Fibroblast of lung (primary cell): Measurements from ENCODE around the gene BLOC1S4. TPM values are rescaled to one million over a fixed set of nuclear protein-coding genes. Genes with fewer than 3 reads are reported as not detected.

Source experiments
- DNase-seq, 2 donors: peaks; one replicate each; pipeline versions ENCODE4 v3.0.0 to v3.0.0-alpha.2; 2010; ENCODE audit warnings: low read depth in 2 of 2
- H2AFZ ChIP-seq: 2 replicates; pipeline ENCODE4 v1.5.1; 2012; ENCODE audit warnings: low read length, control low read depth, inconsistent platforms
- H3K27ac ChIP-seq: 2 replicates; pipeline ENCODE4 v1.5.1; 2011; ENCODE audit warnings: low read length, control low read depth; ENCODE audit not compliant: insufficient read depth
- H3K27me3 ChIP-seq: 2 replicates; pipeline ENCODE4 v1.5.1; 2011; ENCODE audit warnings: mild to moderate bottlenecking, low read length; ENCODE audit not compliant: control insufficient read depth, insufficient read depth
- H3K36me3 ChIP-seq: 2 replicates; pipeline ENCODE4 v1.5.1; 2011; ENCODE audit warnings: low read length; ENCODE audit not compliant: control insufficient read depth, insufficient read depth
- H3K4me1 ChIP-seq: 2 replicates; pipeline ENCODE4 v1.5.1; 2011; ENCODE audit warnings: low read length; ENCODE audit not compliant: control insufficient read depth, insufficient read depth; ENCODE audit errors: extremely low read depth
- H3K4me2 ChIP-seq: 2 replicates; pipeline ENCODE4 v1.5.1; 2011; ENCODE audit warnings: low read length, control low read depth; ENCODE audit not compliant: insufficient read depth; ENCODE audit errors: extremely low read depth
- H3K4me3 ChIP-seq, 4 experiments: fragments of 200-600 bp in 1 of 4; sonication (generic) in 1 of 4; replicated peaks in 1 of 4; 2 replicates each; pipeline ENCODE4 v1.5.1; 2011 to 2016; ENCODE audit warnings: low read length in 4 of 4, low read depth in 3 of 4, mild to moderate bottlenecking in 3 of 4, control low read depth in 2 of 4, inconsistent platforms in 1 of 4, mixed read lengths in 1 of 4; ENCODE audit not compliant: insufficient read depth in 1 of 4; ENCODE audit errors: control extremely low read depth in 1 of 4
- H3K79me2 ChIP-seq: 2 replicates; pipeline ENCODE4 v1.5.1; 2012; ENCODE audit warnings: mild to moderate bottlenecking, low read length, inconsistent platforms; ENCODE audit not compliant: control insufficient read depth, insufficient read depth
- H3K9ac ChIP-seq: 2 replicates; pipeline ENCODE4 v1.5.1; 2011; ENCODE audit warnings: mild to moderate bottlenecking, low read length, control low read depth; ENCODE audit not compliant: insufficient read depth
- H3K9me3 ChIP-seq: 2 replicates; pipeline ENCODE4 v1.5.1; 2012; ENCODE audit warnings: low read depth, low read length; ENCODE audit not compliant: control insufficient read depth, insufficient read depth
- H4K20me1 ChIP-seq: 2 replicates; pipeline ENCODE4 v1.5.1; 2011; ENCODE audit warnings: low read length; ENCODE audit not compliant: control insufficient read depth, insufficient read depth; ENCODE audit errors: extremely low read depth
- EZH2 ChIP-seq: IDR thresholded peaks from 2 replicates; pipeline ENCODE4 v1.5.1; 2012; ENCODE audit warnings: low read length, control low read depth, mild to moderate bottlenecking; ENCODE audit errors: missing control alignments
- polyA plus RNA-seq, 2 donors: library from polyadenylated mRNA; depleted of rRNA in 1 of 2; stranded (reverse) in 1 of 2; unstranded in 1 of 2; fragments of >200 nt; gene quantifications; 2 replicates each; pipeline ENCODE4 v1.2.1, GENCODE V29; 2011 to 2012; ENCODE audit warnings: missing spikeins in 1 of 2
- total RNA-seq: library from RNA; depleted of rRNA; stranded (reverse); fragments of >200 nt; gene quantifications from 2 replicates; pipeline ENCODE4 v1.2.1, GENCODE V29; 2014
- TF ChIP-seq, protein P1 (sequence below), 2 donors: IDR thresholded peaks in 1 of 2; conservative IDR thresholded peaks in 1 of 2; 1 replicate in 1 of 2; 2 replicates in 1 of 2; pipeline ENCODE4 v1.5.1; 2011 to 2012; ENCODE audit warnings: low read length in 2 of 2, control low read depth in 1 of 2, inconsistent platforms in 1 of 2, low read depth in 1 of 2, mild to moderate bottlenecking in 1 of 2

BLOC1S4 gene
- total and polyA plus RNA-seq, 2 donors (not counting 1 experiment from before 2014, with no cell fraction given) = 12.2 to 13.5 TPM

DNA sequence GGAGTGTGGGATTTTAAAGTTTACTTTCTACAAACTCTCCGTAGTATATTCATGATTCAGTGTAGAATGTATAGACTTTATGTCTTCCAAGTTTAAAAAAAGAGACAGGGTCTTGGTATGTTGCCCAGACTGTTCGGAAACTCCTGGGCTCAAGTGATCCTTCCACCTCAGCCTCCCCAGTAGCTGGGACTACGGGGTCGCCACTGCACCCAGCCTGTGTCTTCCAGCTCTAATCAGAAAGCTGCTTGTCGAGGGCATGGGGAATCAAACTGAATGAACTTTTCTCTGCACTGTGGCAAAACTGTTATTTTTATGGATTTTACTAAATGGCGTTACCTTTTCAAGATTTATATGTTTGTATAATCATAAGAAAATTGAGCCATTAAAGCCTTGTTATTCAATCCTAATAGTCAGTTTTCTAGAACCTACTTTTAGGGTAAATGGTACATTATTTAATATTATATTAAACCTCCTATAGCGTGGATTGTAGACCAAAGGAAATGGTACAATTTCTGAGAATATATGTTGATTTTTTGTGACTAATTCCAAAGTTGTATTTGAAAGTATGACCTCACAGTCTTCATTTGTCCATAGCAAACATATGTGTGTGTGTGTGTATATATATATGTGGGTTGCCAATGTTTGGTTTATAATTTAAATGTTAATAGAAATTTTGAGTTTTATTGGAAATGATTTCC, 1.1 kb downstream of the BLOC1S4 start:
- peak overlapping the region; percentile 77 for H3K9ac ChIP-seq
- peak overlapping the region; percentile 81 for H3K27ac ChIP-seq
- no peak for TF ChIP-seq EZH2
- TF ChIP-seq, protein P1, sequence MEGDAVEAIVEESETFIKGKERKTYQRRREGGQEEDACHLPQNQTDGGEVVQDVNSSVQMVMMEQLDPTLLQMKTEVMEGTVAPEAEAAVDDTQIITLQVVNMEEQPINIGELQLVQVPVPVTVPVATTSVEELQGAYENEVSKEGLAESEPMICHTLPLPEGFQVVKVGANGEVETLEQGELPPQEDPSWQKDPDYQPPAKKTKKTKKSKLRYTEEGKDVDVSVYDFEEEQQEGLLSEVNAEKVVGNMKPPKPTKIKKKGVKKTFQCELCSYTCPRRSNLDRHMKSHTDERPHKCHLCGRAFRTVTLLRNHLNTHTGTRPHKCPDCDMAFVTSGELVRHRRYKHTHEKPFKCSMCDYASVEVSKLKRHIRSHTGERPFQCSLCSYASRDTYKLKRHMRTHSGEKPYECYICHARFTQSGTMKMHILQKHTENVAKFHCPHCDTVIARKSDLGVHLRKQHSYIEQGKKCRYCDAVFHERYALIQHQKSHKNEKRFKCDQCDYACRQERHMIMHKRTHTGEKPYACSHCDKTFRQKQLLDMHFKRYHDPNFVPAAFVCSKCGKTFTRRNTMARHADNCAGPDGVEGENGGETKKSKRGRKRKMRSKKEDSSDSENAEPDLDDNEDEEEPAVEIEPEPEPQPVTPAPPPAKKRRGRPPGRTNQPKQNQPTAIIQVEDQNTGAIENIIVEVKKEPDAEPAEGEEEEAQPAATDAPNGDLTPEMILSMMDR (conservative IDR thresholded peaks at IDR 0.05 in 1 of 2, IDR thresholded peaks at IDR 0.05 in 1 of 2; ENCODE audit: low read depth in 1 of 2, low read length in 2 of 2) = no peak
- H3K4me3 ChIP-seq = peak overlapping the region; percentile 70 to 88 (median 80)
- no peaks in the 10 kb centered on the region for H3K4me1 ChIP-seq
- H2AFZ ChIP-seq = no peak overlapping the region
- peak overlapping the region; percentile 87 for H3K4me2 ChIP-seq
- H3K79me2 ChIP-seq = peaks cover 17% of the 10 kb centered on the region
- H3K9me3 ChIP-seq = no peaks in the 10 kb centered on the region
- no peaks in the 10 kb centered on the region for H4K20me1 ChIP-seq
- DNase-seq = no peak
- H3K27me3 ChIP-seq = no peaks in the 10 kb centered on the region
- no peaks in the 10 kb centered on the region for H3K36me3 ChIP-seq

DNA sequence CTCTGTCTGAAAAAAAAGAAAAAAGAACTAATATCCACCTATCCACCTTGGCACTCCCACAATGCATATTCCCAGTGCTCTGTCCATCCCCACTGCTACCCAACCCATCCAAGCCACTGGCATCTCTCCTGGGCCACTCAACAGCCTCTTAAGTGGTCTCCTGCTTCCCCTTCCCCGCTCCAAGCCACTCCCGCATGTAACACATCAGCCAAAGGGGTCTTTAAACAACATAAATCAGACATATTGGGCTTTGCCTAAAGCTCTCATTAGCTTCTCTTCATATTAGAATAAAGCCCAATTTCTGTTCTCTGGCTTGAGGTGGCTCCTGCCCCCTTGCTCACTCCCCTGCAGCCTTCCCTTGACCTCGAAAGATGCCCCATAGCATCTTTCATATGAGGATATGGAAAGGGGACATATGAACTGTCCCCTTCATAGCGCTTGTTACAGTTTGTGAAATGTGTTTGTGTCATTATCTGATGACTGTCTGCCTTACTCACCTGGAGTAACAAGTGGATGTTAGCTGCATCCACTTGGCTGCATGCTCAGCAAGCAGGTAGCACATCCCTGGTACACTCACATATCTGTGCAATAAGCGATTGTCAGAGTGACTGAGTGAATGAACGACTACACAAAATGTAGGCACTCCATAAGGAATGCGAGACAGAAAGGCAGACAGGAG, 3.1 kb downstream of the BLOC1S4 start:
- Histone ChIP-seq H3K36me3 (no peaks in the 10 kb centered on the region), H3K79me2 (peaks cover 17% of the 10 kb centered on the region), H4K20me1 (no peaks in the 10 kb centered on the region), H3K9ac (no peak overlapping the region), H3K9me3 (no peaks in the 10 kb centered on the region), H2AFZ (no peak overlapping the region), H3K4me2 (no peak overlapping the region), H3K4me3 (no peak overlapping the region), H3K4me1 (no peaks in the 10 kb centered on the region), H3K27me3 (no peaks in the 10 kb centered on the region), H3K27ac (no peak overlapping the region)
- TF ChIP-seq, protein P1 (conservative IDR thresholded peaks at IDR 0.05 in 1 of 2, IDR thresholded peaks at IDR 0.05 in 1 of 2; ENCODE audit: low read depth in 1 of 2, low read length in 2 of 2) = no peak
- TF ChIP-seq EZH2 = no peak
- no peak for DNase-seq

DNA sequence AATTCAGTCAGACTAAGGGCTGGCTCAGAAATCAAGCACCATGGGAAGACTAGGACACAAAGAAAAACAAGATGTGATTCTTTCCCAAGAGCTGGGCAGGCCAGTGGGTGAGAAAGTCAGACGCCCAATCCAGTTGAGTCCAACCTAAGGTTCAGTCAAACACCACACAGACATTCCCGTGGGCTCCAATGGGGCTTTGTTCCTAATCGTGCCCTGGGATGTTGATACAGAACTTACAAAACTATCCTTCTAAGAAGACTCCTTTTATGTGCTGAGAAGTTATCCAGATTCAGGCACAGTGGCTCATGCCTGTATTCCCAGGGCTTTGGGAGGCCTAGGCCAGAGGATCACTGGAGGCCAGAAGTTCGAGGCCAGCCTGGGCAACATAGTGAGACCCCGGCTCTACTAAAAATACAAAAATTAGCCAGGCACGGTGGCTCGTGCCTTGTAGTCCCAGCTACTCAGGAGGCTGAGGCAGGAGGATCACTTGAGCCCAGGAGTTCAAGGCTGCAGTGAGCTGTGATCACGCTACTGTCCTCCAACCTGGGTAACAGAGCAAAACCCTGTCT, 3.7 kb downstream of the BLOC1S4 start:
- Histone ChIP-seq H4K20me1 (no peaks in the 10 kb centered on the region), H3K9ac (no peak overlapping the region), H2AFZ (no peak overlapping the region), H3K4me3 (no peak overlapping the region), H3K4me2 (no peak overlapping the region), H3K27me3 (no peaks in the 10 kb centered on the region), H3K9me3 (no peaks in the 10 kb centered on the region), H3K79me2 (peaks cover 17% of the 10 kb centered on the region), H3K27ac (no peak overlapping the region), H3K36me3 (no peaks in the 10 kb centered on the region), H3K4me1 (no peaks in the 10 kb centered on the region)
- no peak for DNase-seq
- TF ChIP-seq, protein P1 (conservative IDR thresholded peaks at IDR 0.05 in 1 of 2, IDR thresholded peaks at IDR 0.05 in 1 of 2; ENCODE audit: low read depth in 1 of 2, low read length in 2 of 2) = no peak
- TF ChIP-seq EZH2 = no peak
